C4-2B (cell line): ENCODE results near the gene ZNF488.

Experiments
- CTCF ChIP-seq: fragments of 450-650 bp; conservative IDR thresholded peaks from 2 replicates; pipeline ENCODE4 v1.5.1; 2017; ENCODE audit warnings: mild to moderate bottlenecking
- ZFX ChIP-seq: fragments of 450-650 bp; IDR thresholded peaks from 2 replicates; pipeline ENCODE4 v1.6.1; 2017

DNA sequence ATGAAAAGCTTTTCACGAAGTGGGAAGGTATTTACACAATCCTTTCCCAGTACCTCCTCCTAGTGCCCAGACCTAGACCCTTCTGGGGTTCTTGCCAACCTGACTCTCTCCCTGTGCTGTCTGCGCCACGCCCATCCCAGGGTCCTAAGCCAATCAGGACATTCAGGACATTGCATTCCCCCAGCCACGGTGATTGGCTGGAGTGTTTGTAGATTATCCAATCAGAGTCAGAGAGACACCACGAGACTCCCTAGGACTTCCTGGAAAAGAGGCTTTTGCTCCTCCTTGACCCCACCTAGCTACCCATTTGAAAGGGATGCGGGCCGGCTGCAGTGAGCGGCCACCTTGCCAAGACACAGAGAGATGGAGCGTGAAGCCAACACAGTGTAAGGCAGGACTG, 65.4 kb downstream of the ZNF488 start:
- TF ChIP-seq CTCF (no peak), ZFX (no peak)
